Breast epithelium (tissue), 3 donors: ENCODE data around the gene RBBP8NL.

Source experiments
- POLR2A ChIP-seq: fragments of 450-650 bp; IDR thresholded peaks from one replicate; pipeline ENCODE4 v1.6.1; 2016; ENCODE audit warnings: antibody characterized with exemption, mild to moderate bottlenecking, moderate library complexity
- POLR2AphosphoS5 ChIP-seq, 3 donors: sonication (generic); formaldehyde crosslinking; IDR thresholded peaks; one replicate each; pipeline ENCODE4 v1.6.1; 2017; ENCODE audit warnings: antibody characterized with exemption in 3 of 3
- TF ChIP-seq, protein P1 (sequence below), 3 donors: fragments of 450-650 bp; IDR thresholded peaks; one replicate each; pipeline ENCODE4 v1.5.1; 2016 to 2017; ENCODE audit warnings: antibody characterized with exemption in 3 of 3, mild to moderate bottlenecking in 3 of 3, moderate library complexity in 3 of 3

- TF ChIP-seq, protein P1, sequence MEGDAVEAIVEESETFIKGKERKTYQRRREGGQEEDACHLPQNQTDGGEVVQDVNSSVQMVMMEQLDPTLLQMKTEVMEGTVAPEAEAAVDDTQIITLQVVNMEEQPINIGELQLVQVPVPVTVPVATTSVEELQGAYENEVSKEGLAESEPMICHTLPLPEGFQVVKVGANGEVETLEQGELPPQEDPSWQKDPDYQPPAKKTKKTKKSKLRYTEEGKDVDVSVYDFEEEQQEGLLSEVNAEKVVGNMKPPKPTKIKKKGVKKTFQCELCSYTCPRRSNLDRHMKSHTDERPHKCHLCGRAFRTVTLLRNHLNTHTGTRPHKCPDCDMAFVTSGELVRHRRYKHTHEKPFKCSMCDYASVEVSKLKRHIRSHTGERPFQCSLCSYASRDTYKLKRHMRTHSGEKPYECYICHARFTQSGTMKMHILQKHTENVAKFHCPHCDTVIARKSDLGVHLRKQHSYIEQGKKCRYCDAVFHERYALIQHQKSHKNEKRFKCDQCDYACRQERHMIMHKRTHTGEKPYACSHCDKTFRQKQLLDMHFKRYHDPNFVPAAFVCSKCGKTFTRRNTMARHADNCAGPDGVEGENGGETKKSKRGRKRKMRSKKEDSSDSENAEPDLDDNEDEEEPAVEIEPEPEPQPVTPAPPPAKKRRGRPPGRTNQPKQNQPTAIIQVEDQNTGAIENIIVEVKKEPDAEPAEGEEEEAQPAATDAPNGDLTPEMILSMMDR (IDR thresholded peaks at IDR 0.05), result no peak
- TF ChIP-seq POLR2AphosphoS5 (IDR thresholded peaks at IDR 0.05), result no peak
- TF ChIP-seq POLR2A, result no peak
Observed at GRCh38 chr20:62370115-62370806, 57.1 kb downstream of the RBBP8NL start.
